ENCODE data around the gene PDXP. TPM values are rescaled to one million over a fixed set of nuclear protein-coding genes. Genes with fewer than 3 reads are reported as not detected.

PDXP gene
- total RNA-seq, 1 donor from 2014 or later = 23.9 TPM

DNA sequence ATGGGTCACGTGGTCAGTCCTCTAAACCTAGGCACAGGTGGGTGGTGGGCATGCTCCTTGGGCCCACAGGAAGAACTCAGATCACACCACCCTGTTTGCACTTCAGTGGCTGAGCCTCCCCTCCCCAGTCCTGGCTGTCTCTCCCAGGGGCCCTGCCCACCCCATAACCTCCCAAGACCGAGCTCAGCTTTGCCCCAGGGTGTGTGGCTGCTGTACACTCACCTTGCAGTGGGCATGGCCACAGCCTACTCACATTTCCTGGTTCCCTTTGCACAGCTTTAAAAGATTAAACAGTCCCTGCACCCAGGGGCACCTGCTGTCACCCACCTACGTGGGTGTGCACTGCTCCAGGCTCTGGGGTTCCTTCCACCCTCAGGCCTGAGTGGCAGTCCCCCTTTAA lies 52.2 kb downstream of the PDXP start:
- Histone ChIP-seq H3K27ac (replicated peaks) (no peak overlapping the region), H3K36me3 (no peaks in the 10 kb centered on the region), H3K4me3 (no peak overlapping the region), H3K27me3 (ENCODE audit: low read depth) (no peaks in the 10 kb centered on the region), H3K9me3 (replicated peaks) (no peaks in the 10 kb centered on the region), H3K4me1 (peaks cover 7% of the 10 kb centered on the region)
- TF ChIP-seq, protein P1, sequence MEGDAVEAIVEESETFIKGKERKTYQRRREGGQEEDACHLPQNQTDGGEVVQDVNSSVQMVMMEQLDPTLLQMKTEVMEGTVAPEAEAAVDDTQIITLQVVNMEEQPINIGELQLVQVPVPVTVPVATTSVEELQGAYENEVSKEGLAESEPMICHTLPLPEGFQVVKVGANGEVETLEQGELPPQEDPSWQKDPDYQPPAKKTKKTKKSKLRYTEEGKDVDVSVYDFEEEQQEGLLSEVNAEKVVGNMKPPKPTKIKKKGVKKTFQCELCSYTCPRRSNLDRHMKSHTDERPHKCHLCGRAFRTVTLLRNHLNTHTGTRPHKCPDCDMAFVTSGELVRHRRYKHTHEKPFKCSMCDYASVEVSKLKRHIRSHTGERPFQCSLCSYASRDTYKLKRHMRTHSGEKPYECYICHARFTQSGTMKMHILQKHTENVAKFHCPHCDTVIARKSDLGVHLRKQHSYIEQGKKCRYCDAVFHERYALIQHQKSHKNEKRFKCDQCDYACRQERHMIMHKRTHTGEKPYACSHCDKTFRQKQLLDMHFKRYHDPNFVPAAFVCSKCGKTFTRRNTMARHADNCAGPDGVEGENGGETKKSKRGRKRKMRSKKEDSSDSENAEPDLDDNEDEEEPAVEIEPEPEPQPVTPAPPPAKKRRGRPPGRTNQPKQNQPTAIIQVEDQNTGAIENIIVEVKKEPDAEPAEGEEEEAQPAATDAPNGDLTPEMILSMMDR (IDR thresholded peaks at IDR 0.05; ENCODE audit: borderline replicate concordance) = no peak
- DNase-seq = no peak
- intact Hi-C loops (cut with micrococcal nuclease) = no loop called here

DNA sequence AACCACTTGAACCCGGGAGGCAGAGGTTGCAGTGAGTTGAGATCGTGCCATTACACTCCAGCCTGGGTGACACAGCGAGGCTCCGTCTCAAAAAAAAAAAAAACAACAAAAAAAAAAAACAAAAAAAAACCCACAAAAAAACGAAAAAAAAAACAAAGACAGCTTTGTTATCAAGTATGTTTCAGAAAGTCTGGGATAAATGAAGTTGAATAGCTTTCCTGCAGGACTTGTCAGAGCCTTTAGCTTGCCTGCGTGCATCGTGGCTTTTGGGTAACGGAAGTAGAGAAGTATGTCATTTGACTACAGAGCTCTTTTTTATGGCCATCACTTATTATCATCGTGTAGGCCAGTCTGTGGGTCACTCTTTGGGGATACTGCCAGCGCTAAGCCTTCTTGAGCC lies 53.0 kb downstream of the PDXP start:
- H3K27me3 ChIP-seq (ENCODE audit: low read depth) = no peaks in the 10 kb centered on the region
- H3K4me3 ChIP-seq = no peak overlapping the region
- TF ChIP-seq, protein P1 (IDR thresholded peaks at IDR 0.05; ENCODE audit: borderline replicate concordance) = no peak
- DNase-seq = no peak
- H3K36me3 ChIP-seq = no peaks in the 10 kb centered on the region
- no peak overlapping the region for H3K27ac ChIP-seq (replicated peaks)
- H3K4me1 ChIP-seq = peaks cover 7% of the 10 kb centered on the region
- H3K9me3 ChIP-seq (replicated peaks) = no peaks in the 10 kb centered on the region
- intact Hi-C loops (cut with micrococcal nuclease) = no loop called here

DNA sequence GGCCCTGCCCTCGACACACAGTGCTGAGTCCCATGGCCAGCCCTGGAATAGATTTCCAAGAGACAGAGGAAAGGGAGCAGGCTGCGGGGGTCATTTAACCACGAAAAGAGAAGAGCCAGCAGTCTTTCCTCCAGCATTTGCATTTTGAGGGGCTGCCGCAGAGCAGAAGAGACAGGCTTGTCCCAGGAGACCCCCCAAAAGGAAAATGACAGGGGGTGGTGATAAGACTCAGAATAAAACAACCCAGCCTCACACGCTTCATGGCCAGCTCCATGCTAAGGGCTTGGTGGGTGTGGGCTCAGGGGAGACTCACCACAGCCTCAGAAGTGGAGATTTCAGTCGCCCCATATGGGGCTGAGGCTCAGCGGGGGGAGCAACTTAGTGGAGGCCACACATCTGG lies 55.2 kb downstream of the PDXP start:
- Histone ChIP-seq H3K4me3 (no peak overlapping the region), H3K27me3 (ENCODE audit: low read depth) (no peaks in the 10 kb centered on the region), H3K27ac (replicated peaks) (no peak overlapping the region), H3K9me3 (replicated peaks) (no peaks in the 10 kb centered on the region), H3K36me3 (no peaks in the 10 kb centered on the region), H3K4me1 (peaks cover under 1% of the 10 kb centered on the region)
- DNase-seq = no peak
- intact Hi-C loops (cut with micrococcal nuclease) = no loop called here
- TF ChIP-seq, protein P1 (IDR thresholded peaks at IDR 0.05; ENCODE audit: borderline replicate concordance) = no peak

DNA sequence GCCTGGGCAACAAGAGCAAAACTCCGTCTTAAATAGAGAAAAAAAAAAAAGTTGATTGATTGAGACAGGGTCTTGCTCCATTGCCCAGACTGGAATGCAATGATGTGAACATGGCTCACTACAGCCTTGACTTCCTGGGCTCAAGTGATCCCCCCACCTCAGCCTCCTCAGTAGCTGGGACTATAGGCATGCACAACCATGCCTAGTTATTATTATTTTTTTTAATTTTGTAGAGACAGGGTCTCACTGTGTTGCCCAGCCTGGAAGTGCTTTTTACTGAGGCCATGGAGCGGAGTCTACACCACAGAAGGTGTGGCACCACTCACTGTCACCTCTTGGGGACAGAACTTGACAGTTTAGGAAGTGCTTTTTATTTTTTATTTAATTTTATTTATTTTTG lies 56.1 kb downstream of the PDXP start:
- H3K27me3 ChIP-seq (ENCODE audit: low read depth) = no peaks in the 10 kb centered on the region
- DNase-seq = no peak
- no peak overlapping the region for H3K27ac ChIP-seq (replicated peaks)
- H3K36me3 ChIP-seq = no peaks in the 10 kb centered on the region
- TF ChIP-seq, protein P1 (IDR thresholded peaks at IDR 0.05; ENCODE audit: borderline replicate concordance) = no peak
- intact Hi-C loops (cut with micrococcal nuclease) = no loop called here
- no peaks in the 10 kb centered on the region for H3K4me1 ChIP-seq
- no peak overlapping the region for H3K4me3 ChIP-seq
- H3K9me3 ChIP-seq (replicated peaks) = no peaks in the 10 kb centered on the region

DNA sequence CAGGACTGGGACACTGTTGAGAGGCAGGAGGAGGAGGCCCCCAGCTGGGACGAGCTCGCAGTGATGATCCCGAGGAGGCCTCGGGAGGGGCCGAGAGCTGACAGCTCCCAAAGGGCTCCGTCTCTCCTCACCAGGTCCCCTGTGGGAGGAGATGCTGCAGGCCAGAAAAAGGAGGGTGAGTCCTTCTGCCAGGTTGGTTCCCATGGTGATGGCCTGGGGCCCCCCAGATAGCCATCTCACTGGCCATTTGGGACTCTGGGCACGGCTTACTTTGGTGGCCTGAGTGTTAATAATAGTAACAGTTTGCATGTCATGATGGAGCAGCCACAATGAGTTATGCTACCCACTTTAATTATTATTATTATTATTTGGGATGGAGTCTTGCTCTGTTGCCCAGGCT lies 57.2 kb downstream of the PDXP start:
- no peaks in the 10 kb centered on the region for H3K36me3 ChIP-seq
- H3K4me1 ChIP-seq = no peaks in the 10 kb centered on the region
- no peak overlapping the region for H3K27ac ChIP-seq (replicated peaks)
- no peaks in the 10 kb centered on the region for H3K9me3 ChIP-seq (replicated peaks)
- no peaks in the 10 kb centered on the region for H3K27me3 ChIP-seq (ENCODE audit: low read depth)
- intact Hi-C loops (cut with micrococcal nuclease) = no loop called here
- no peak overlapping the region for H3K4me3 ChIP-seq
- TF ChIP-seq, protein P1 (IDR thresholded peaks at IDR 0.05; ENCODE audit: borderline replicate concordance) = no peak
- no peak for DNase-seq

Other genes starting within 250 kb of the PDXP start
- gene ELFN2, start 231.2 kb upstream of the PDXP start, total RNA-seq = not detected
- 11.8 TPM for gene MFNG, start 172.3 kb upstream of the PDXP start, total RNA-seq
- gene CARD10, start 139.3 kb upstream of the PDXP start, total RNA-seq = 9.0 TPM
- 17.7 TPM for gene CDC42EP1, start 98.2 kb upstream of the PDXP start, total RNA-seq
- gene LGALS2, start 78.6 kb upstream of the PDXP start, total RNA-seq = not detected
- 27.5 TPM for gene GGA1, start 49.9 kb upstream of the PDXP start, total RNA-seq
- gene SH3BP1, start 19.1 kb upstream of the PDXP start, total RNA-seq = 2.5 TPM
- gene LGALS1, start 16.9 kb downstream of the PDXP start, total RNA-seq = 843 TPM
- 12.8 TPM for gene NOL12, start 27.6 kb downstream of the PDXP start, total RNA-seq
- 86.5 TPM for gene TRIOBP, start 38.3 kb downstream of the PDXP start, total RNA-seq
- gene GCAT, start 149.2 kb downstream of the PDXP start, total RNA-seq = 42.7 TPM
- not detected for gene GALR3, start 164.7 kb downstream of the PDXP start, total RNA-seq
- 19.4 TPM for gene ANKRD54, start 185.6 kb downstream of the PDXP start, total RNA-seq
- 379 TPM for gene EIF3L, start 190.7 kb downstream of the PDXP start, total RNA-seq
- gene MICALL1, start 247.6 kb downstream of the PDXP start, total RNA-seq = 14.8 TPM